ENCODE data around the gene CAND2.
"Not testable (repeated sequence)": the region's sequence is repeated elsewhere in the genome, so short reads cannot be mapped to it uniquely, and the experiment has no call there.

The CAND2 gene

DNA sequence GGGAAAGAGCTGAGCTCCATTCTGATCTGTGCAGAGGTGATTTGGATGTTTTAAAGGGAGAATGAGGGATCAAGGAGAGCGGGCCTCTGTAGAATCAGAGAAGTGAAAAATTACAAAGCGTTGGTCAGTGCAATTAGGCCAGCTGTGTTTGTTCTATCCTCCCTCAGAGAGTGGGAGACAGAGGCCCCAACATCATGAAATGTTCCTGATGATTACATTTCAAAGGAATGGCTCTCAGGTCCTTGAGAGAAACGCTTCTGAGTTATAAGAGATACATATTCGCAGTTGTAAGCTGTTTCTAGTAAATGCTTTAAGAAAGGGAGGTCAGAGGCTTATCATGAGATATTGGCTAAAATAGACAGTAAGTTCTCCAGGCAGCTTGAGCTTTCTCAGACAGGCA lies 15.7 kb upstream of the CAND2 start:
- DNase-seq (ENCODE audit: insufficient read length, low spot score) (no peak), FAIRE-seq (no peak)
- TF ChIP-seq, protein P1, sequence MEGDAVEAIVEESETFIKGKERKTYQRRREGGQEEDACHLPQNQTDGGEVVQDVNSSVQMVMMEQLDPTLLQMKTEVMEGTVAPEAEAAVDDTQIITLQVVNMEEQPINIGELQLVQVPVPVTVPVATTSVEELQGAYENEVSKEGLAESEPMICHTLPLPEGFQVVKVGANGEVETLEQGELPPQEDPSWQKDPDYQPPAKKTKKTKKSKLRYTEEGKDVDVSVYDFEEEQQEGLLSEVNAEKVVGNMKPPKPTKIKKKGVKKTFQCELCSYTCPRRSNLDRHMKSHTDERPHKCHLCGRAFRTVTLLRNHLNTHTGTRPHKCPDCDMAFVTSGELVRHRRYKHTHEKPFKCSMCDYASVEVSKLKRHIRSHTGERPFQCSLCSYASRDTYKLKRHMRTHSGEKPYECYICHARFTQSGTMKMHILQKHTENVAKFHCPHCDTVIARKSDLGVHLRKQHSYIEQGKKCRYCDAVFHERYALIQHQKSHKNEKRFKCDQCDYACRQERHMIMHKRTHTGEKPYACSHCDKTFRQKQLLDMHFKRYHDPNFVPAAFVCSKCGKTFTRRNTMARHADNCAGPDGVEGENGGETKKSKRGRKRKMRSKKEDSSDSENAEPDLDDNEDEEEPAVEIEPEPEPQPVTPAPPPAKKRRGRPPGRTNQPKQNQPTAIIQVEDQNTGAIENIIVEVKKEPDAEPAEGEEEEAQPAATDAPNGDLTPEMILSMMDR (IDR thresholded peaks at IDR 0.05; ENCODE audit: insufficient read depth, missing control alignments): no peak

GRCh38 chr3:12782172-12782815 lies 14.2 kb upstream of the CAND2 start:
- FAIRE-seq (no peak), DNase-seq (ENCODE audit: insufficient read length, low spot score) (no peak)
- TF ChIP-seq, protein P1 (IDR thresholded peaks at IDR 0.05; ENCODE audit: insufficient read depth, missing control alignments): no peak

DNA sequence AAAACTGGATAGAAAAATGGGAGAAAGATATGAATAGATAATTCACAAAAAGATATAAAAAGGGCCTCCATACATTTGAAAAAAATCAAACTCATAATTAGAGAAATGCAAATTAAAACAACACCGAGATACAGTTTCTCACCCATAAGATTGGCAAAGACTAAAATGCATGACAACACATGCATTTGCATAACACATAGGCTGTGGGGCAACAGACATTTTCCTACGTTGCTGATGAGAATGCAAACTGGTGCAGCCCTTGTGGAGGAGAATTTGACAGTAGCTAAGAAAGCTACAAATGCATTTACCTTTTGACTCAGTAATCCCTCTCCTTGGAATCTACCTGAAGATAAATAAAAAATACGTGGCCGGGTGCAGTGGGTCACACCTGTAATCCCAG lies 11.4 kb upstream of the CAND2 start:
- DNase-seq (ENCODE audit: insufficient read length, low spot score): no peak
- FAIRE-seq: no peak
- TF ChIP-seq, protein P1 (IDR thresholded peaks at IDR 0.05; ENCODE audit: insufficient read depth, missing control alignments): no peak

- DNase-seq (ENCODE audit: insufficient read length, low spot score); FAIRE-seq: not testable (repeated sequence)
- TF ChIP-seq, protein P1 (IDR thresholded peaks at IDR 0.05; ENCODE audit: insufficient read depth, missing control alignments): peak; percentile 39
Measured at GRCh38 chr3:12787346-12787745, 9.1 kb upstream of the CAND2 start.

DNA sequence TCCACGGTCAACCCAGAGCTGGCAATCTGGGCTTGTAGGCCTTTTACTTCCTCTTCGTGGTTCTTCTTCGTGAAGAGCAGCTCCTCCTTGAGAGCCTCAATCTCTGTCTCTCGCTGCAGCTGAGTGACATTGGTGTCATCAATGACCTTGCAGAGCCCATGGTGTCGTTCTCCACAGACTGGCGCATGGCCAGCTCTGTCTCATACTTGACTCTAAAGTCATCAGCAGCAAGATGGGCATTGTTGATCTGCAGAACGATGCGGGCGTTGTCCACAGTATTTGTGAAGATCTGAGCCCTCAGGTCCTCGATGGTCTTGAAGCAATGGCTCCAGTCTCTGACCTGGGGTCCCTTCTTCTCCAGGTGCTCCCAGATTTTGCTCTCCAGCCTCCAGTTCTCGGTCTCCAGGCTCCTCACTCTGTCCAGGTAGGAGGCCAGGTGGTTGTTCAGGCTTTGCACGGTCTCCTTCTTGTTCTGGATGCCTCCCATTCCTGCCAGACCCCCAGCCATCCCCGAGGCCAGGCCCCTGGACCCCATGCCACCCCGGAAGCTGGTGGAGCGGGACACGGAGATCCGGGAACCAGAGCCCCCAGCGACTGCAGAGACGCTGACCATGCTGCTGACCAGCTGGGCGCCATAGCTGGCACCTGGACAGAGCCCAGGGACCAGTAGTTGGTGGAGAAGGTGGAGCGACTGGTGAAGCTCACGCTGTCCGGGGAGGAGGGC lies 8.4 kb upstream of the CAND2 start:
- FAIRE-seq; DNase-seq (ENCODE audit: insufficient read length, low spot score): not testable (repeated sequence)

DNA sequence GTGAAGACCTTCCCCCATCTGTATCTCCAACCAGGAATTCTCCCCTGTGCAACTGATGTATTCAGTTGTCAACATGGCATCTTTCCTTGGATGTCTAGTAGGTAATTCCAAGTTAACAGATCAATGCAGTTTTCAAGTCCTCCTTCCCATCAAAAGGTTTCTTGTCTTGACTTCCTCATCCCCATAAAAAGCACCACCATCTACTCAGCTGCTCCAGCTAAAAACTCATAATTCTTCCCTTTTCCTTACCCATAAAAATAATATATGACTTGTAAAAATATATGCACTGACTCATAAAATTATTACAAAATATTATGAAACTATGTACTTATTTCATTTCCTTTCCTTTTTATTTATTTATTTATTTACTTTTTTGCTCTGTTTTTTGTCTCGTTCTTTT lies 5.0 kb upstream of the CAND2 start:
- DNase-seq (ENCODE audit: insufficient read length, low spot score) (no peak), FAIRE-seq (no peak)
- TF ChIP-seq, protein P1 (IDR thresholded peaks at IDR 0.05; ENCODE audit: insufficient read depth, missing control alignments): no peak

DNA sequence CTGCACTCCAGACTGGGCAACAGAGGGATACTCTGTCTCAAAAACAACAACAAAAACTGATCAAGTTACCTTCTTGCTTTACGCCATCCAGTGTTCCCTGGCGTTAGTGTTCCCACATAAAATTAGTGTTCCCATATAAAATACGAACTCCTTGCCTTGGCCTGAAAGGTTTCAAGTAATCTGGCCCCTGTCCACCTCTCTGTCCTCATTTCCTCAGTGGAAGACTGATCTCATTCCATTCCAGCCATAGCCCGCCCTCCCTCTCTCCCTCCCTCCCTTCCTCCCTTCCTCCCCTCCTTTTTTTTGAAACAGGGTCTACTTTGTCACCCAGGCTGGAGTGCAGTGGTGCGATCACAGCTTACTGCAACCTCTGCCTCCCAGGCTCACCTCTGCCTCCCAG lies 2.8 kb upstream of the CAND2 start:
- DNase-seq (ENCODE audit: insufficient read length, low spot score): no peak
- TF ChIP-seq, protein P1 (IDR thresholded peaks at IDR 0.05; ENCODE audit: insufficient read depth, missing control alignments): no peak
- FAIRE-seq: no peak

Data from D721Med (cell line).